ENCODE data around the gene NPPA. TPM values are rescaled to one million over a fixed set of nuclear protein-coding genes. Genes with fewer than 3 reads are reported as not detected.

The NPPA gene
- total and polyA plus RNA-seq, 5 donors from 2014 or later = not detected

- ATAC-seq (ENCODE audit: low read depth in 2 of 2) (no peak), DNase-seq (no peak)
- H3K36me3 Mint-ChIP-seq = no peaks in the 10 kb centered on the region
- no peaks in the 10 kb centered on the region for H3K9me3 Mint-ChIP-seq
- Histone ChIP-seq H3K4me3 (ENCODE audit: low read depth, low read length) (no peak within 1 kb of the TSS), H3K4me1 (ENCODE audit: control insufficient read depth, insufficient read depth, low read length, poor library complexity, severe bottlenecking) (no peaks in the 10 kb centered on the region), H3K9me3 (ENCODE audit: control insufficient read depth in 2 of 2, low read length in 2 of 2) (no peaks in the 10 kb centered on the region), H3K27me3 (ENCODE audit: control insufficient read depth, insufficient read depth, low read length) (peaks cover 14% of the 10 kb centered on the region), H3K36me3 (ENCODE audit: control insufficient read depth, insufficient read depth, low read length) (no peaks in the 10 kb centered on the region), H3K27ac (ENCODE audit: insufficient read depth, low read length, poor library complexity, severe bottlenecking) (no peak within 1 kb of the TSS)
- peaks cover 41% of the 10 kb centered on the region for H3K27me3 Mint-ChIP-seq
- no peaks in the 10 kb centered on the region for H3K4me1 Mint-ChIP-seq
- H3K4me3 Mint-ChIP-seq = no peak within 1 kb of the TSS
- no peak within 1 kb of the TSS for H3K27ac Mint-ChIP-seq
These were observed 11.0 kb upstream of the NPPA start, which contains the start of gene NPPB for GRCh38 chr1:11858613-11858967. Gene NPPB, minus strand, starts transcription at chr1:11858945. Its CDS starts 112 bp downstream, at chr1:11858833.

DNA sequence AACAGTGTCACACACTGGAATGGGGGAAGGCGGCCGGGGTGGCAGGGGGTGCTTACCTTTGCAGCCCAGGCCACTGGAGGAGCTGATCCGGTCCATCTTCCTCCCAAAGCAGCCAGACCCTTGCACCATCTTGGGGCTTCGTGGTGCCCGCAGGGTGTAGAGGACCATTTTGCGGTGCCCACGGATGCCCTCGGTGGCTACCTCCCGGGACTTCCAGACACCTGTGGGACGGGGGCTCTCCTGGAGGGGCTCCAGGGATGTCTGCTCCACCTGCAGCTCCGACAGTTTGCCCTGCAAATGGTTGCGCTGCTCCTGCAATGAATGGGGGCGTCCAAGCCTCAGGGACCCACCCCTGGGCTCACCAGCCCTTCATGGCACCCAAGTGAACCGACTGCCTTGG is 10.6 kb upstream of the NPPA start:
- Mint-ChIP-seq H3K27ac (no peak overlapping the region), H3K27me3 (peaks cover 41% of the 10 kb centered on the region), H3K4me1 (no peaks in the 10 kb centered on the region), H3K4me3 (no peak overlapping the region), H3K36me3 (no peaks in the 10 kb centered on the region), H3K9me3 (no peaks in the 10 kb centered on the region)
- Histone ChIP-seq H3K27me3 (ENCODE audit: control insufficient read depth, insufficient read depth, low read length) (peaks cover 14% of the 10 kb centered on the region), H3K4me3 (ENCODE audit: low read depth, low read length) (no peak overlapping the region), H3K9me3 (ENCODE audit: control insufficient read depth in 2 of 2, low read length in 2 of 2) (no peaks in the 10 kb centered on the region), H3K4me1 (ENCODE audit: control insufficient read depth, insufficient read depth, low read length, poor library complexity, severe bottlenecking) (no peaks in the 10 kb centered on the region), H3K36me3 (ENCODE audit: control insufficient read depth, insufficient read depth, low read length) (no peaks in the 10 kb centered on the region), H3K27ac (ENCODE audit: insufficient read depth, low read length, poor library complexity, severe bottlenecking) (no peak overlapping the region)
- DNase-seq (no peak), ATAC-seq (ENCODE audit: low read depth in 2 of 2) (no peak)

DNA sequence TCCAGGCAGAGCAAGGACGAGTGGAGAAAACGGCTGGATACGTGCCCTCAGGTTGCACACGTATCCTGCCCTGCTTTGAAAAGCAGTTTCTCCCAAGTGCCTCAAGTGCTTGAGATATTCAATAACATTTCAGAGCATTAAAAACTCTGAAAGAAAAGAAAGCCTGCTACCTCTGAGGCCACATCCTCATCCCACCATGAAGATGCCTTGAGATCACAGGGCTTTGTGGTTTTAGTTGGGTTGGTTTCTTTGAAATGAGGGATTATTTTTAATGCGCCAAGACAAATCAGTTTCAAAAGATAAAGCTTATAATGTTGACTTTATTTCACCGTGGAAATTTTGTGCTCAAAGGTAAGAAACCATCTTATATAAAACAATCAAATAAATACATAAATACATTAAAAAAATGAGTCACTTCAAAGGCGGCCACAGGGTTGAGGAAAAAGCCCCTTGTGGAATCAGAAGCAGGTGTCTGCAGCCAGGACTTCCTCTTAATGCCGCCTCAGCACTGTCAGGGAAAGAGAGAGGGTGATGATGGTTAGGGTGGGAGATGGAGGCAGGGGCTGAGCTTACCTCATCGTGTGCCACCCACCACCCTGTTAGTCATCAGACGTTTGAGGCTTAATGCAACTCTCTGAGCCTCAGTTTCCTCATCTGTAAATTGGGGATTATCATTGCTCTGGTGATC is 9.7 kb upstream of the NPPA start:
- no peaks in the 10 kb centered on the region for H3K4me1 Mint-ChIP-seq

GRCh38 chr1:11856698-11857097 is 9.1 kb upstream of the NPPA start:
- no peaks in the 10 kb centered on the region for H3K4me1 Mint-ChIP-seq
- no peak overlapping the region for H3K4me3 Mint-ChIP-seq

More for the DNA sequence above, 9.7 kb upstream of the NPPA start:
- no peak overlapping the region for H3K4me3 ChIP-seq (ENCODE audit: low read depth, low read length)
- H3K4me1 ChIP-seq (ENCODE audit: control insufficient read depth, insufficient read depth, low read length, poor library complexity, severe bottlenecking) = no peaks in the 10 kb centered on the region
- peaks cover 41% of the 10 kb centered on the region for H3K27me3 Mint-ChIP-seq
- ATAC-seq (ENCODE audit: low read depth in 2 of 2) (no peak), DNase-seq (no peak)
- H3K27ac ChIP-seq (ENCODE audit: insufficient read depth, low read length, poor library complexity, severe bottlenecking) = no peak overlapping the region
- no peaks in the 10 kb centered on the region for H3K9me3 Mint-ChIP-seq
- H3K9me3 ChIP-seq (ENCODE audit: control insufficient read depth in 2 of 2, low read length in 2 of 2) = no peaks in the 10 kb centered on the region
- no peaks in the 10 kb centered on the region for H3K36me3 ChIP-seq (ENCODE audit: control insufficient read depth, insufficient read depth, low read length)
- no peak overlapping the region for H3K4me3 Mint-ChIP-seq
- no peaks in the 10 kb centered on the region for H3K36me3 Mint-ChIP-seq
- H3K27ac Mint-ChIP-seq = peak overlapping the region in 1 of 3 donors; percentile 77
- peaks cover 14% of the 10 kb centered on the region for H3K27me3 ChIP-seq (ENCODE audit: control insufficient read depth, insufficient read depth, low read length)

GRCh38 chr1:11855430-11855829 is 7.8 kb upstream of the NPPA start:
- ATAC-seq (ENCODE audit: low read depth in 2 of 2) = no peak
- Histone ChIP-seq H3K4me1 (ENCODE audit: control insufficient read depth, insufficient read depth, low read length, poor library complexity, severe bottlenecking) (no peaks in the 10 kb centered on the region), H3K27ac (ENCODE audit: insufficient read depth, low read length, poor library complexity, severe bottlenecking) (no peak overlapping the region), H3K27me3 (ENCODE audit: control insufficient read depth, insufficient read depth, low read length) (peaks cover 11% of the 10 kb centered on the region), H3K36me3 (ENCODE audit: control insufficient read depth, insufficient read depth, low read length) (no peaks in the 10 kb centered on the region), H3K4me3 (ENCODE audit: low read depth, low read length) (no peak overlapping the region), H3K9me3 (ENCODE audit: control insufficient read depth in 2 of 2, low read length in 2 of 2) (no peaks in the 10 kb centered on the region)
- Mint-ChIP-seq H3K4me3 (no peak overlapping the region), H3K27me3 (peaks cover 30% of the 10 kb centered on the region), H3K9me3 (no peaks in the 10 kb centered on the region), H3K36me3 (no peaks in the 10 kb centered on the region), H3K27ac (no peak overlapping the region), H3K4me1 (no peaks in the 10 kb centered on the region)
- DNase-seq = no peak

More at GRCh38 chr1:11856698-11857097, 9.1 kb upstream of the NPPA start:
- Mint-ChIP-seq H3K9me3 (no peaks in the 10 kb centered on the region), H3K27ac (no peak overlapping the region), H3K27me3 (peaks cover 39% of the 10 kb centered on the region), H3K36me3 (no peaks in the 10 kb centered on the region)
- Histone ChIP-seq H3K9me3 (ENCODE audit: control insufficient read depth in 2 of 2, low read length in 2 of 2) (no peaks in the 10 kb centered on the region), H3K4me1 (ENCODE audit: control insufficient read depth, insufficient read depth, low read length, poor library complexity, severe bottlenecking) (no peaks in the 10 kb centered on the region), H3K36me3 (ENCODE audit: control insufficient read depth, insufficient read depth, low read length) (no peaks in the 10 kb centered on the region), H3K27ac (ENCODE audit: insufficient read depth, low read length, poor library complexity, severe bottlenecking) (no peak overlapping the region), H3K27me3 (ENCODE audit: control insufficient read depth, insufficient read depth, low read length) (peaks cover 14% of the 10 kb centered on the region), H3K4me3 (ENCODE audit: low read depth, low read length) (no peak overlapping the region)
- DNase-seq (no peak), ATAC-seq (ENCODE audit: low read depth in 2 of 2) (no peak)

GRCh38 chr1:11854519-11854918 is 6.9 kb upstream of the NPPA start:
- Mint-ChIP-seq H3K27ac (no peak overlapping the region), H3K4me3 (no peak overlapping the region), H3K4me1 (no peaks in the 10 kb centered on the region), H3K27me3 (peaks cover 21% of the 10 kb centered on the region), H3K9me3 (no peaks in the 10 kb centered on the region), H3K36me3 (no peaks in the 10 kb centered on the region)
- no peak for DNase-seq
- H3K36me3 ChIP-seq (ENCODE audit: control insufficient read depth, insufficient read depth, low read length) = no peaks in the 10 kb centered on the region
- H3K27me3 ChIP-seq (ENCODE audit: control insufficient read depth, insufficient read depth, low read length) = peaks cover 7% of the 10 kb centered on the region
- no peaks in the 10 kb centered on the region for H3K9me3 ChIP-seq (ENCODE audit: control insufficient read depth in 2 of 2, low read length in 2 of 2)
- H3K4me3 ChIP-seq (ENCODE audit: low read depth, low read length) = no peak overlapping the region
- H3K4me1 ChIP-seq (ENCODE audit: control insufficient read depth, insufficient read depth, low read length, poor library complexity, severe bottlenecking) = no peaks in the 10 kb centered on the region
- ATAC-seq (ENCODE audit: low read depth in 2 of 2) = no peak
- H3K27ac ChIP-seq (ENCODE audit: insufficient read depth, low read length, poor library complexity, severe bottlenecking) = no peak overlapping the region

DNA sequence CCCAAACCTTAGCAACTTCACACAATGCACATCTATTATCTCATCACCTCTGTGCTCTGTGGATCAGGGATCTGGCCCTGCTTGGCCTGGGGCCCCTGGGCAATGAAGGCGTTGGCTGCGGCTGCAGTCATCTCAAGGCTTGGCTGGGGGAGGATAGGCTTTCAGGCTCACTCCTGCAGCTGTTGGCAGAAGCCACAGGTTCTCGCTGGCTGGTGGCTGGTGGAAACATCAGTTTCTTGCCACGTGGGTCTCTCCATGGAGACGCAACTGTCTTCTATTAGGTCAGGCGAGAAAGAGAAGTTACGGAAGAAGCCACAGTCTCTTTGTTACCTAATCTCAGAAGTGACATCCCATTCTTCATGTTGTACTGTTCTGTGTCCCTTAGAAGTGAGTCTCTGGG is 3.6 kb upstream of the NPPA start:
- Histone ChIP-seq H3K9me3 (ENCODE audit: control insufficient read depth in 2 of 2, low read length in 2 of 2) (no peaks in the 10 kb centered on the region), H3K36me3 (ENCODE audit: control insufficient read depth, insufficient read depth, low read length) (no peaks in the 10 kb centered on the region), H3K27ac (ENCODE audit: insufficient read depth, low read length, poor library complexity, severe bottlenecking) (no peak overlapping the region), H3K4me3 (ENCODE audit: low read depth, low read length) (no peak overlapping the region), H3K4me1 (ENCODE audit: control insufficient read depth, insufficient read depth, low read length, poor library complexity, severe bottlenecking) (no peaks in the 10 kb centered on the region), H3K27me3 (ENCODE audit: control insufficient read depth, insufficient read depth, low read length) (no peaks in the 10 kb centered on the region)
- ATAC-seq (ENCODE audit: low read depth in 2 of 2) = no peak
- peaks cover 10% of the 10 kb centered on the region for H3K27me3 Mint-ChIP-seq
- H3K36me3 Mint-ChIP-seq = no peaks in the 10 kb centered on the region
- H3K4me3 Mint-ChIP-seq = no peak overlapping the region
- DNase-seq = no peak
- H3K27ac Mint-ChIP-seq = no peak overlapping the region
- no peaks in the 10 kb centered on the region for H3K4me1 Mint-ChIP-seq
- no peaks in the 10 kb centered on the region for H3K9me3 Mint-ChIP-seq

GRCh38 chr1:11850156-11850555 is 2.6 kb upstream of the NPPA start:
- no peaks in the 10 kb centered on the region for H3K9me3 Mint-ChIP-seq
- H3K4me1 Mint-ChIP-seq = peaks cover 0 to 5% (median 2%) of the 10 kb centered on the region in 4 donors
- no peaks in the 10 kb centered on the region for H3K36me3 Mint-ChIP-seq
- Histone ChIP-seq H3K4me1 (ENCODE audit: control insufficient read depth, insufficient read depth, low read length, poor library complexity, severe bottlenecking) (no peaks in the 10 kb centered on the region), H3K9me3 (ENCODE audit: control insufficient read depth in 2 of 2, low read length in 2 of 2) (no peaks in the 10 kb centered on the region), H3K36me3 (ENCODE audit: control insufficient read depth, insufficient read depth, low read length) (no peaks in the 10 kb centered on the region), H3K27me3 (ENCODE audit: control insufficient read depth, insufficient read depth, low read length) (no peaks in the 10 kb centered on the region), H3K4me3 (ENCODE audit: low read depth, low read length) (no peak overlapping the region), H3K27ac (ENCODE audit: insufficient read depth, low read length, poor library complexity, severe bottlenecking) (no peak overlapping the region)
- H3K4me3 Mint-ChIP-seq = no peak overlapping the region
- DNase-seq = no peak
- H3K27ac Mint-ChIP-seq = no peak overlapping the region
- no peak for ATAC-seq (ENCODE audit: low read depth in 2 of 2)
- H3K27me3 Mint-ChIP-seq = peaks cover 10% of the 10 kb centered on the region

Data from CD4-positive, CD25-positive, alpha-beta regulatory T cell (primary cell).